Tibial artery (tissue), 4 donors: Measurements from ENCODE around the gene AURKAIP1.

Experiments used
- DNase-seq, 2 donors: peaks; one replicate each; pipeline ENCODE4 v3.0.0-alpha.2; 2019
- H3K27ac ChIP-seq, 2 donors: fragments of 200-600 bp; sonication (generic) in 1 of 2; 1 replicate in 1 of 2; 2 replicates in 1 of 2; pipeline ENCODE4 v1.5.1; 2018 to 2019; ENCODE audit warnings: mild to moderate bottlenecking in 1 of 2
- H3K27me3 ChIP-seq, 2 donors: fragments of 200-600 bp; sonication (generic) in 1 of 2; one replicate each; pipeline versions ENCODE4 v1.5.1 to v1.6.0; 2016 to 2019
- H3K36me3 ChIP-seq, 3 donors: fragments of 200-600 bp; sonication (generic) in 2 of 3; one replicate each; pipeline ENCODE4 v1.5.1; 2016 to 2019; ENCODE audit warnings: mild to moderate bottlenecking in 2 of 3
- H3K4me1 ChIP-seq, 4 donors: fragments of 200-600 bp; sonication (generic) in 2 of 4; 1 replicate in 3 of 4; 2 replicates in 1 of 4; pipeline ENCODE4 v1.5.1; 2016 to 2019
- H3K4me3 ChIP-seq, 2 donors: fragments of 200-600 bp; sonication (generic) in 1 of 2; 1 replicate in 1 of 2; 2 replicates in 1 of 2; pipeline ENCODE4 v1.5.1; 2018 to 2019; ENCODE audit warnings: mild to moderate bottlenecking in 2 of 2
- H3K9me3 ChIP-seq, 3 donors: fragments of 200-600 bp; sonication (generic) in 1 of 3; one replicate each; pipeline ENCODE4 v1.5.1; 2016 to 2019
- intact Hi-C: fragments of 100-400 bp; cut with DNase I; formaldehyde crosslinking; loops from one replicate; pipeline ENCODE4 v1.15.0; 2023; ENCODE audit warnings: low total_unique reads
- TF ChIP-seq, protein P1 (sequence below), 2 experiments: fragments of 200-600 bp in 1 of 2; fragments of 450-650 bp in 1 of 2; IDR thresholded peaks; one replicate each; pipeline ENCODE4 v1.5.1; 2017 to 2019; ENCODE audit warnings: antibody characterized with exemption in 2 of 2, mild to moderate bottlenecking in 1 of 2, moderate library complexity in 1 of 2

Gene AURKAIP1

DNA sequence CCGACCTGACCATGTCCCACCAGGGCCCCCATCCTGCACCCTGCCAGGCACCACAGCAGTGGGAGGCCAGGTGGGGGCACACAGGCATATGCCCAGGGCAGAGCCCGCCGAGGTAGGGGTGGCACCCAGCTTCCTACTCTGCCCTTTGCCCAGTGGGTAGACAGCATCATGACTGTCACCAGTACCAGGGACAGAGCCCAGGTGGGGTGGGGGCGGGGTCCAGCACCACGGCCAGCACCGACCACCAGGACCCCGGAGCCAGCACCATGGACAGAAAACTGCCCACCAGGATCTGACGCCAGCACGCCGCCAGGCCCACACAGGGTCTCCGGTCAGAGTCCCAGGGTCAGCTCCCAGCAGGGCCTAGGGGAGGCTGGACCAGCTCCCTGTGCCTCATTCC lies 40.2 kb downstream of the AURKAIP1 start:
- Histone ChIP-seq H3K27ac (no peak overlapping the region), H3K9me3 (no peaks in the 10 kb centered on the region), H3K4me1 (peaks cover 0 to 30% (median 0%) of the 10 kb centered on the region in 4 donors), H3K36me3 (peaks cover 15 to 47% (median 44%) of the 10 kb centered on the region in 3 donors), H3K27me3 (no peaks in the 10 kb centered on the region), H3K4me3 (no peak overlapping the region)
- TF ChIP-seq, protein P1, sequence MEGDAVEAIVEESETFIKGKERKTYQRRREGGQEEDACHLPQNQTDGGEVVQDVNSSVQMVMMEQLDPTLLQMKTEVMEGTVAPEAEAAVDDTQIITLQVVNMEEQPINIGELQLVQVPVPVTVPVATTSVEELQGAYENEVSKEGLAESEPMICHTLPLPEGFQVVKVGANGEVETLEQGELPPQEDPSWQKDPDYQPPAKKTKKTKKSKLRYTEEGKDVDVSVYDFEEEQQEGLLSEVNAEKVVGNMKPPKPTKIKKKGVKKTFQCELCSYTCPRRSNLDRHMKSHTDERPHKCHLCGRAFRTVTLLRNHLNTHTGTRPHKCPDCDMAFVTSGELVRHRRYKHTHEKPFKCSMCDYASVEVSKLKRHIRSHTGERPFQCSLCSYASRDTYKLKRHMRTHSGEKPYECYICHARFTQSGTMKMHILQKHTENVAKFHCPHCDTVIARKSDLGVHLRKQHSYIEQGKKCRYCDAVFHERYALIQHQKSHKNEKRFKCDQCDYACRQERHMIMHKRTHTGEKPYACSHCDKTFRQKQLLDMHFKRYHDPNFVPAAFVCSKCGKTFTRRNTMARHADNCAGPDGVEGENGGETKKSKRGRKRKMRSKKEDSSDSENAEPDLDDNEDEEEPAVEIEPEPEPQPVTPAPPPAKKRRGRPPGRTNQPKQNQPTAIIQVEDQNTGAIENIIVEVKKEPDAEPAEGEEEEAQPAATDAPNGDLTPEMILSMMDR (IDR thresholded peaks at IDR 0.05) = no peak
- no peak for DNase-seq
- intact Hi-C loops = no loop called here

GRCh38 chr1:1333551-1334241 lies 41.3 kb downstream of the AURKAIP1 start:
- peaks cover 8 to 38% (median 32%) of the 10 kb centered on the region in 3 donors for H3K36me3 ChIP-seq
- no peak overlapping the region for H3K4me3 ChIP-seq
- no peak overlapping the region for H3K27ac ChIP-seq
- intact Hi-C loops = no loop called here
- H3K9me3 ChIP-seq = no peaks in the 10 kb centered on the region
- H3K4me1 ChIP-seq = peaks cover 0 to 30% (median 0%) of the 10 kb centered on the region in 4 donors
- no peaks in the 10 kb centered on the region for H3K27me3 ChIP-seq
- no peak for DNase-seq
- TF ChIP-seq, protein P1 (IDR thresholded peaks at IDR 0.05) = no peak

GRCh38 chr1:1332774-1333480 lies 42.1 kb downstream of the AURKAIP1 start:
- Histone ChIP-seq H3K27ac (no peak overlapping the region), H3K36me3 (peaks cover 4 to 38% (median 27%) of the 10 kb centered on the region in 3 donors), H3K4me1 (peaks cover 0 to 30% (median 0%) of the 10 kb centered on the region in 4 donors), H3K4me3 (no peak overlapping the region), H3K9me3 (no peaks in the 10 kb centered on the region), H3K27me3 (no peaks in the 10 kb centered on the region)
- TF ChIP-seq, protein P1 (IDR thresholded peaks at IDR 0.05) = no peak
- no peak for DNase-seq
- intact Hi-C loops = no loop called here

GRCh38 chr1:1332031-1332755 lies 42.8 kb downstream of the AURKAIP1 start:
- Histone ChIP-seq H3K27ac (no peak overlapping the region), H3K36me3 (peaks cover 11 to 38% (median 27%) of the 10 kb centered on the region in 3 donors), H3K4me1 (peaks cover 0 to 30% (median 0%) of the 10 kb centered on the region in 4 donors)

More at GRCh38 chr1:1332031-1332755, 42.8 kb downstream of the AURKAIP1 start:
- DNase-seq = no peak
- Histone ChIP-seq H3K9me3 (no peaks in the 10 kb centered on the region), H3K4me3 (no peak overlapping the region), H3K27me3 (no peaks in the 10 kb centered on the region)
- intact Hi-C loops = no loop called here
- TF ChIP-seq, protein P1 (IDR thresholded peaks at IDR 0.05) = no peak
